ENCODE data around the gene PLCZ1. TPM values are rescaled to one million over a fixed set of nuclear protein-coding genes. Genes with fewer than 3 reads are reported as not detected.

PLCZ1 gene
- total RNA-seq, 6 donors from 2014 or later: not detected

GRCh38 chr12:18690653-18691052, 47.2 kb downstream of the PLCZ1 start:
- DNase-seq (no peak), ATAC-seq (ENCODE audit: low FRiP score in 2 of 2) (no peak)
- no peak for TF ChIP-seq EP300 (IDR thresholded peaks at IDR 0.05)
- TF ChIP-seq POLR2AphosphoS5 (IDR thresholded peaks at IDR 0.05): no peak
- TF ChIP-seq POLR2A (IDR thresholded peaks at IDR 0.05): no peak
- TF ChIP-seq CTCF (IDR thresholded peaks at IDR 0.05): no peak
- 89 to 91% methylated on average over 4 of the region's 4 CpGs for WGBS, 2 donors
- no peaks in the 10 kb centered on the region for H3K36me3 ChIP-seq
- no peaks in the 10 kb centered on the region for H3K9me3 ChIP-seq
- no peaks in the 10 kb centered on the region for H3K4me1 ChIP-seq
- H3K4me3 ChIP-seq: no peak overlapping the region
- no peaks in the 10 kb centered on the region for H3K27me3 ChIP-seq
- no peak overlapping the region for H3K27ac ChIP-seq

- no peak for DNase-seq
- Histone ChIP-seq H3K9me3 (no peaks in the 10 kb centered on the region), H3K4me3 (no peak overlapping the region), H3K36me3 (no peaks in the 10 kb centered on the region), H3K27ac (no peak overlapping the region), H3K27me3 (no peaks in the 10 kb centered on the region), H3K4me1 (no peaks in the 10 kb centered on the region)
- no peak for TF ChIP-seq POLR2A (IDR thresholded peaks at IDR 0.05)
- 68 to 73% methylated on average over 3 of the region's 3 CpGs for WGBS, 2 donors
- no peak for ATAC-seq (ENCODE audit: low FRiP score in 2 of 2)
Measured at GRCh38 chr12:18689771-18690170, 48.0 kb downstream of the PLCZ1 start.

- no peaks in the 10 kb centered on the region for H3K27me3 ChIP-seq
- H3K36me3 ChIP-seq: no peaks in the 10 kb centered on the region
- H3K4me3 ChIP-seq: no peak overlapping the region
- no peak for DNase-seq
- ATAC-seq (ENCODE audit: low FRiP score in 2 of 2): no peak
- no peaks in the 10 kb centered on the region for H3K4me1 ChIP-seq
- no peak overlapping the region for H3K27ac ChIP-seq
- H3K9me3 ChIP-seq: no peaks in the 10 kb centered on the region
- 11 to 21% methylated on average over 1 of the region's 1 CpG for WGBS, 2 donors
- TF ChIP-seq EP300 (IDR thresholded peaks at IDR 0.05): no peak
- no peak for TF ChIP-seq CTCF (IDR thresholded peaks at IDR 0.05)
- no peak for TF ChIP-seq POLR2A (IDR thresholded peaks at IDR 0.05)
Measured at GRCh38 chr12:18684430-18684829, 53.4 kb downstream of the PLCZ1 start.

- Histone ChIP-seq H3K36me3 (no peaks in the 10 kb centered on the region), H3K4me3 (no peak overlapping the region), H3K4me1 (no peaks in the 10 kb centered on the region), H3K27ac (no peak overlapping the region), H3K9me3 (no peaks in the 10 kb centered on the region), H3K27me3 (no peaks in the 10 kb centered on the region)
- no peak for DNase-seq
- WGBS, 2 donors: 75% methylated on average over 2 of the region's 2 CpGs
- TF ChIP-seq CTCF (IDR thresholded peaks at IDR 0.05) (no peak), EP300 (IDR thresholded peaks at IDR 0.05) (no peak)
- peak in 1 of 2 donors; percentile 59 for ATAC-seq (ENCODE audit: low FRiP score in 2 of 2)
Measured at GRCh38 chr12:18683327-18684013, 54.3 kb downstream of the PLCZ1 start.

- H3K4me1 ChIP-seq: no peaks in the 10 kb centered on the region
- H3K9me3 ChIP-seq: no peaks in the 10 kb centered on the region
- ATAC-seq (ENCODE audit: low FRiP score in 2 of 2) (no peak), DNase-seq (no peak)
- whole genome bisulfite sequencing, 2 donors: 65 to 76% methylated on average over 3 of the region's 3 CpGs
- H3K27ac ChIP-seq: no peak overlapping the region
- H3K36me3 ChIP-seq: no peaks in the 10 kb centered on the region
- TF ChIP-seq EP300 (IDR thresholded peaks at IDR 0.05): no peak
- TF ChIP-seq POLR2AphosphoS5 (IDR thresholded peaks at IDR 0.05): no peak
- no peak for TF ChIP-seq POLR2A (IDR thresholded peaks at IDR 0.05)
- no peak for TF ChIP-seq CTCF (IDR thresholded peaks at IDR 0.05)
- no peaks in the 10 kb centered on the region for H3K27me3 ChIP-seq
- H3K4me3 ChIP-seq: no peak overlapping the region
Measured at GRCh38 chr12:18681818-18682217, 56.0 kb downstream of the PLCZ1 start.

Data from upper lobe of left lung (tissue), 6 donors.